Effector memory CD8-positive, alpha-beta T cell (primary cell): Measurements from ENCODE around the gene ANKMY1.
"Not testable (repeated sequence)": the region's sequence is repeated elsewhere in the genome, so short reads cannot be mapped to it uniquely, and the experiment has no call there.

Experiments used
- ATAC-seq: fragments of 150-1000 bp; cut with Tn5 transposase; replicated peaks from 2 replicates; pipeline ENCODE4 v1.10.0; 2021; ENCODE audit warnings: mild to moderate bottlenecking, moderate library complexity
- DNase-seq, 3 experiments: peaks; one replicate each; pipeline ENCODE4 v3.0.0; 2021
- H3K27ac Mint-ChIP-seq, 2 donors: one replicate each; pipeline ENCODE4 v1.8.0; 2022; ENCODE audit warnings: mild to moderate bottlenecking in 2 of 2, mixed read lengths in 2 of 2, moderate library complexity in 2 of 2
- H3K27me3 Mint-ChIP-seq, 2 donors: one replicate each; pipeline ENCODE4 v1.8.0; 2022; ENCODE audit warnings: mixed read lengths in 2 of 2
- H3K36me3 Mint-ChIP-seq: one replicate; pipeline ENCODE4 v1.8.0; 2022; ENCODE audit warnings: mild to moderate bottlenecking, moderate library complexity, mixed read lengths; ENCODE audit not compliant: insufficient read depth
- H3K4me1 Mint-ChIP-seq, 2 donors: one replicate each; pipeline ENCODE4 v1.8.0; 2022; ENCODE audit warnings: low read depth in 2 of 2, mixed read lengths in 2 of 2
- H3K4me3 Mint-ChIP-seq, 2 donors: one replicate each; pipeline ENCODE4 v1.8.0; 2022; ENCODE audit warnings: mild to moderate bottlenecking in 2 of 2, mixed read lengths in 2 of 2, moderate library complexity in 2 of 2
- H3K9me3 Mint-ChIP-seq, 2 donors: one replicate each; pipeline ENCODE4 v1.8.0; 2022; ENCODE audit warnings: mixed read lengths in 2 of 2

Gene ANKMY1

GRCh38 chr2:240494942-240495341 is 62.8 kb downstream of the ANKMY1 start:
- DNase-seq, ATAC-seq, H3K27ac Mint-ChIP-seq, H3K4me3 Mint-ChIP-seq, H3K4me1 Mint-ChIP-seq, H3K27me3 Mint-ChIP-seq, H3K36me3 Mint-ChIP-seq: not testable (repeated sequence)
- peaks cover 7 to 22% of the 10 kb centered on the region in 2 donors for H3K9me3 Mint-ChIP-seq

GRCh38 chr2:240494194-240494793 is 63.5 kb downstream of the ANKMY1 start:
- peaks cover 6% of the 10 kb centered on the region for H3K36me3 Mint-ChIP-seq
- peaks cover 7 to 24% of the 10 kb centered on the region in 2 donors for H3K9me3 Mint-ChIP-seq

GRCh38 chr2:240491483-240491882 is 66.3 kb downstream of the ANKMY1 start:
- DNase-seq = no peak
- H3K4me1 Mint-ChIP-seq = peaks cover 2 to 4% of the 10 kb centered on the region in 2 donors
- H3K27ac Mint-ChIP-seq = no peak overlapping the region
- ATAC-seq = no peak
- no peaks in the 10 kb centered on the region for H3K36me3 Mint-ChIP-seq
- no peak overlapping the region for H3K4me3 Mint-ChIP-seq
- H3K27me3 Mint-ChIP-seq = no peaks in the 10 kb centered on the region
- H3K9me3 Mint-ChIP-seq = peaks cover 9 to 32% of the 10 kb centered on the region in 2 donors

More at GRCh38 chr2:240494194-240494793, 63.5 kb downstream of the ANKMY1 start:
- no peak overlapping the region for H3K27ac Mint-ChIP-seq
- H3K27me3 Mint-ChIP-seq = no peaks in the 10 kb centered on the region
- DNase-seq (no peak), ATAC-seq (no peak)
- H3K4me1 Mint-ChIP-seq = peaks cover 0 to 2% of the 10 kb centered on the region in 2 donors
- no peak overlapping the region for H3K4me3 Mint-ChIP-seq

- H3K36me3 Mint-ChIP-seq = no peaks in the 10 kb centered on the region
- peaks cover 0 to 2% of the 10 kb centered on the region in 2 donors for H3K9me3 Mint-ChIP-seq
- ATAC-seq = no peak
- peaks cover 0 to 3% of the 10 kb centered on the region in 2 donors for H3K4me1 Mint-ChIP-seq
- no peak overlapping the region for H3K4me3 Mint-ChIP-seq
- H3K27me3 Mint-ChIP-seq = no peaks in the 10 kb centered on the region
- H3K27ac Mint-ChIP-seq = no peak overlapping the region
- DNase-seq = no peak
These were observed 75.6 kb downstream of the ANKMY1 start for GRCh38 chr2:240482141-240482540.

GRCh38 chr2:240481720-240482119 is 76.1 kb downstream of the ANKMY1 start:
- H3K27ac Mint-ChIP-seq = no peak overlapping the region
- no peaks in the 10 kb centered on the region for H3K27me3 Mint-ChIP-seq
- no peaks in the 10 kb centered on the region for H3K4me1 Mint-ChIP-seq
- ATAC-seq = no peak
- H3K9me3 Mint-ChIP-seq = no peaks in the 10 kb centered on the region
- H3K4me3 Mint-ChIP-seq = no peak overlapping the region
- DNase-seq = no peak
- H3K36me3 Mint-ChIP-seq = no peaks in the 10 kb centered on the region

GRCh38 chr2:240480834-240481623 is 76.8 kb downstream of the ANKMY1 start:
- Mint-ChIP-seq H3K36me3 (no peaks in the 10 kb centered on the region), H3K27me3 (no peaks in the 10 kb centered on the region), H3K9me3 (peaks cover 0 to 4% of the 10 kb centered on the region in 2 donors), H3K4me1 (no peaks in the 10 kb centered on the region), H3K4me3 (no peak overlapping the region), H3K27ac (no peak overlapping the region)
- ATAC-seq = no peak
- DNase-seq = no peak

GRCh38 chr2:240479111-240479501 is 78.7 kb downstream of the ANKMY1 start:
- no peaks in the 10 kb centered on the region for H3K36me3 Mint-ChIP-seq
- H3K4me3 Mint-ChIP-seq = no peak overlapping the region
- ATAC-seq (no peak), DNase-seq (no peak)
- no peaks in the 10 kb centered on the region for H3K4me1 Mint-ChIP-seq
- H3K27ac Mint-ChIP-seq = no peak overlapping the region
- H3K27me3 Mint-ChIP-seq = no peaks in the 10 kb centered on the region
- peaks cover 0 to 5% of the 10 kb centered on the region in 2 donors for H3K9me3 Mint-ChIP-seq

- H3K4me1 Mint-ChIP-seq = no peaks in the 10 kb centered on the region
- peaks cover 3 to 5% of the 10 kb centered on the region in 2 donors for H3K9me3 Mint-ChIP-seq
- H3K36me3 Mint-ChIP-seq = no peaks in the 10 kb centered on the region
- H3K4me3 Mint-ChIP-seq = no peak overlapping the region
- H3K27ac Mint-ChIP-seq = no peak overlapping the region
- DNase-seq (no peak), ATAC-seq (no peak)
- no peaks in the 10 kb centered on the region for H3K27me3 Mint-ChIP-seq
These were observed 79.3 kb downstream of the ANKMY1 start for GRCh38 chr2:240478346-240479110.

GRCh38 chr2:240477916-240478315 is 79.9 kb downstream of the ANKMY1 start:
- no peak overlapping the region for H3K27ac Mint-ChIP-seq
- ATAC-seq = no peak

GRCh38 chr2:240473211-240473610 is 84.6 kb downstream of the ANKMY1 start:
- Mint-ChIP-seq H3K27ac (no peak overlapping the region), H3K4me3 (no peak overlapping the region), H3K27me3 (no peaks in the 10 kb centered on the region), H3K36me3 (peaks cover under 1% of the 10 kb centered on the region), H3K4me1 (peaks cover 0 to 1% of the 10 kb centered on the region in 2 donors), H3K9me3 (peaks cover 5 to 8% of the 10 kb centered on the region in 2 donors)
- DNase-seq = no peak
- ATAC-seq = no peak

More at GRCh38 chr2:240477916-240478315, 79.9 kb downstream of the ANKMY1 start:
- Mint-ChIP-seq H3K4me3 (no peak overlapping the region), H3K36me3 (no peaks in the 10 kb centered on the region), H3K27me3 (no peaks in the 10 kb centered on the region), H3K9me3 (peaks cover 5 to 8% of the 10 kb centered on the region in 2 donors), H3K4me1 (no peaks in the 10 kb centered on the region)
- DNase-seq = no peak

- Mint-ChIP-seq H3K4me1 (peaks cover 0 to 1% of the 10 kb centered on the region in 2 donors), H3K27ac (no peak overlapping the region), H3K4me3 (no peak overlapping the region), H3K9me3 (peaks cover 5 to 8% of the 10 kb centered on the region in 2 donors), H3K36me3 (peaks cover 3% of the 10 kb centered on the region), H3K27me3 (no peaks in the 10 kb centered on the region)
- no peak for DNase-seq
- no peak for ATAC-seq
These were observed 85.6 kb downstream of the ANKMY1 start for GRCh38 chr2:240472078-240472790.

- Mint-ChIP-seq H3K4me1 (peaks cover 0 to 1% of the 10 kb centered on the region in 2 donors), H3K9me3 (peaks cover 0 to 8% of the 10 kb centered on the region in 2 donors), H3K27ac (no peak overlapping the region), H3K36me3 (peaks cover 3% of the 10 kb centered on the region), H3K27me3 (no peaks in the 10 kb centered on the region), H3K4me3 (no peak overlapping the region)
- no peak for ATAC-seq
- no peak for DNase-seq
These were observed 88.0 kb downstream of the ANKMY1 start for GRCh38 chr2:240469740-240470139.

GRCh38 chr2:240469239-240469636 is 88.5 kb downstream of the ANKMY1 start:
- no peak for DNase-seq
- Mint-ChIP-seq H3K4me1 (peaks cover 0 to 1% of the 10 kb centered on the region in 2 donors), H3K4me3 (no peak overlapping the region), H3K9me3 (peaks cover 0 to 8% of the 10 kb centered on the region in 2 donors), H3K27me3 (no peaks in the 10 kb centered on the region), H3K36me3 (peaks cover 6% of the 10 kb centered on the region), H3K27ac (no peak overlapping the region)
- ATAC-seq = no peak
